Mesothelial cell of epicardium (in vitro differentiated cells): Measurements from ENCODE around the gene FOLR2. TPM values are rescaled to one million over a fixed set of nuclear protein-coding genes. Genes with fewer than 3 reads are reported as not detected.
"Not testable (repeated sequence)": the region's sequence is repeated elsewhere in the genome, so short reads cannot be mapped to it uniquely, and the experiment has no call there.

Experiments used
- DNase-seq, 2 experiments: peaks; one replicate each; pipeline ENCODE4 v3.0.0; 2021; ENCODE audit warnings: low spot score in 2 of 2; ENCODE audit not compliant: unreplicated experiment in 2 of 2
- H3K27ac Mint-ChIP-seq: 2 replicates; pipeline ENCODE4 v1.8.0; 2021; ENCODE audit warnings: mixed read lengths
- H3K27me3 Mint-ChIP-seq: 2 replicates; pipeline ENCODE4 v1.8.0; 2021; ENCODE audit warnings: low read depth, mixed read lengths
- H3K36me3 Mint-ChIP-seq: 2 replicates; pipeline ENCODE4 v1.8.0; 2021; ENCODE audit warnings: mixed read lengths
- H3K4me1 Mint-ChIP-seq: 2 replicates; pipeline ENCODE4 v1.8.0; 2021; ENCODE audit warnings: mixed read lengths
- H3K4me3 Mint-ChIP-seq: 2 replicates; pipeline ENCODE4 v1.8.0; 2021; ENCODE audit warnings: mild to moderate bottlenecking, moderate library complexity, mixed read lengths
- H3K9me3 Mint-ChIP-seq: 2 replicates; pipeline ENCODE4 v1.8.0; 2021; ENCODE audit warnings: mixed read lengths
- total RNA-seq: library from RNA; stranded (reverse); gene quantifications from 3 replicates; pipeline ENCODE4 v1.2.1, GENCODE V29; 2021
- TF ChIP-seq, protein P1 (sequence below): fragments of 200-600 bp; sonication (generic); IDR thresholded peaks from one replicate; pipeline ENCODE4 v1.5.0; 2021; ENCODE audit warnings: antibody characterized with exemption; ENCODE audit not compliant: unreplicated experiment

The FOLR2 gene
- total RNA-seq, 1 donor from 2014 or later = not detected

DNA sequence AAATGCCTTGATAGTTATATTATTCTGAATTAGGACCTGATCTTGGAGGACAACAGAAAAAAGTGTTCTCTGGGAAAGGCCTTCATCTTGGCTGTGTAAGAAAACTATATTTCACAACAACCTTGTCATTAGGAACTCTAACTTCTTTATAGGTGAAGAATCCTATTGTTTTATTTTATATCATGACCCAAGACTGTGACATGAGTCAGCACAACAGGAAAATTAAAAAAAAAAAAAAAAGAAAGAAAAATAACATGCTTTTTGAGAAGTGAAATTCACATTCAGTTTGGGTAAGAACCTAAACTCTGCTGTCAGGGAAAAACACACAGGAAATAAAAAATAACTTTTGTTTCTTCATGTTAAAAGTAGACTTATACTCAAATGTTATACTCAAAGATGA lies 11.7 kb upstream of the FOLR2 start:
- H3K4me1 Mint-ChIP-seq = no peaks in the 10 kb centered on the region
- no peaks in the 10 kb centered on the region for H3K27me3 Mint-ChIP-seq
- no peaks in the 10 kb centered on the region for H3K36me3 Mint-ChIP-seq
- no peak for DNase-seq
- H3K4me3 Mint-ChIP-seq = no peak overlapping the region
- TF ChIP-seq, protein P1, sequence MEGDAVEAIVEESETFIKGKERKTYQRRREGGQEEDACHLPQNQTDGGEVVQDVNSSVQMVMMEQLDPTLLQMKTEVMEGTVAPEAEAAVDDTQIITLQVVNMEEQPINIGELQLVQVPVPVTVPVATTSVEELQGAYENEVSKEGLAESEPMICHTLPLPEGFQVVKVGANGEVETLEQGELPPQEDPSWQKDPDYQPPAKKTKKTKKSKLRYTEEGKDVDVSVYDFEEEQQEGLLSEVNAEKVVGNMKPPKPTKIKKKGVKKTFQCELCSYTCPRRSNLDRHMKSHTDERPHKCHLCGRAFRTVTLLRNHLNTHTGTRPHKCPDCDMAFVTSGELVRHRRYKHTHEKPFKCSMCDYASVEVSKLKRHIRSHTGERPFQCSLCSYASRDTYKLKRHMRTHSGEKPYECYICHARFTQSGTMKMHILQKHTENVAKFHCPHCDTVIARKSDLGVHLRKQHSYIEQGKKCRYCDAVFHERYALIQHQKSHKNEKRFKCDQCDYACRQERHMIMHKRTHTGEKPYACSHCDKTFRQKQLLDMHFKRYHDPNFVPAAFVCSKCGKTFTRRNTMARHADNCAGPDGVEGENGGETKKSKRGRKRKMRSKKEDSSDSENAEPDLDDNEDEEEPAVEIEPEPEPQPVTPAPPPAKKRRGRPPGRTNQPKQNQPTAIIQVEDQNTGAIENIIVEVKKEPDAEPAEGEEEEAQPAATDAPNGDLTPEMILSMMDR = no peak
- H3K27ac Mint-ChIP-seq = no peak overlapping the region
- peaks cover 11% of the 10 kb centered on the region for H3K9me3 Mint-ChIP-seq

DNA sequence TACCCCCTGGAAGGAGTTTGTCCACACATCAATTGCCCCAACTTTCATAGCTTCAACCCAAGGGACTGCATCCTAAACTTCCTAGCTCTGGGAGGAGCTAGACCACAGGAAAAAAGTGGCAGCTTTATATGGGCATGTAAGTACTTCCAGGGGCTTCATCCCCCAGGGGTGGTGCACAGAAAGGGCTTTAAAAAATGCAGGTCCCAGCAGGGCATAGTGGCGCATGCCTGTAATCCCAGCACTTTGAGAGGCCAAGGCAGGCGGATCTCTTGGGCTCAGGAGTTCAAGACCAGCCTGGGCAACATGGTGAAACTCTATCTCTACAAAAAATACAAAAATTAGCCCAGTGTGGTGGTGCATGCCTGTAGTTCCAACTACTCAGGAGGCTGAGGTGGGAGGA lies 9.8 kb upstream of the FOLR2 start:
- H3K27me3 Mint-ChIP-seq, DNase-seq, H3K4me3 Mint-ChIP-seq, H3K27ac Mint-ChIP-seq, H3K36me3 Mint-ChIP-seq, H3K4me1 Mint-ChIP-seq: not testable (repeated sequence)
- H3K9me3 Mint-ChIP-seq = peaks cover 17% of the 10 kb centered on the region

DNA sequence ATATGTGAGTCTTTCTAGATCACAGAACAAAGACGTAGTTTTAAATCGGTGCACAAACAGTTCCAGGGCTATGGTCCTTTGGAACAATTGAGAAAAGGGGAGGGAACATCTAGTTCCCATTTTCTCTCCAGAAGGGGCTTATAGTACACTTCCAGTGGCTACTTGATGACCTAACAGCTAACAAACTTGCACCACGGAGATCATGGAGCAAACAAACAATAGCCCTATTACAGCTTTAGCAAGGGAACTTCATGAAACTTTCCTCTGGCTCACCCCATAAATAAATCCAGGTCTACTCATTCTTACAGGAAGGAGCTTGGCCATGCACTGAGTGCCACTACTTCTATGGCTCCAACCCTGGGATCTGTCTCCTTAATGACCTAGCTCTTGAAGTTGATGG lies 8.3 kb upstream of the FOLR2 start:
- DNase-seq = peak in 1 of 2 experiments; percentile 5
- Mint-ChIP-seq H3K9me3 (peaks cover 17% of the 10 kb centered on the region), H3K4me3 (no peak overlapping the region), H3K36me3 (no peaks in the 10 kb centered on the region), H3K4me1 (no peaks in the 10 kb centered on the region), H3K27me3 (peaks cover 8% of the 10 kb centered on the region), H3K27ac (no peak overlapping the region)
- TF ChIP-seq, protein P1 = no peak

DNA sequence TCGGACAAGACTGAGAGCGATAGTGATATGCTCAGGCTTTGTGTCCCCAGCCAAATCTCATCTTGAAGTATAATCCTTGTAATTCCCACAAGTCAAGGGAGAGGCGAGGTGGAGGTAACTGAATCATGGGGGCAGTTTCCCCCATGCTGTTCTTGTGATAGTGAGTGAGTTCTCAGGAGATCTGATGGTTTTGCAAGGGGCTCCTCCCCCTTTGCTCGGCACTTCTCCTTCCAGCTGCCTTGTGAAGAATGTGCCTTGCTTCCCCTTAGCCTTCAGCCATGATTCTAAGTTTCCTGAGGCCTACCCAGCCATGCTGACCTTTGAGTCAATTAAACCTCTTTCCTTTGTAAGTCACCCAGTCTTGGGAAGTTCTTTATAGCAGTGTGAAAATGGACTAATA lies 7.5 kb upstream of the FOLR2 start:
- TF ChIP-seq, protein P1 = no peak
- H3K27ac Mint-ChIP-seq = no peak overlapping the region
- H3K9me3 Mint-ChIP-seq = peaks cover 17% of the 10 kb centered on the region
- H3K4me1 Mint-ChIP-seq = no peaks in the 10 kb centered on the region
- no peaks in the 10 kb centered on the region for H3K36me3 Mint-ChIP-seq
- peak in 1 of 2 experiments; percentile 7 for DNase-seq
- H3K4me3 Mint-ChIP-seq = no peak overlapping the region
- H3K27me3 Mint-ChIP-seq = peaks cover 13% of the 10 kb centered on the region

DNA sequence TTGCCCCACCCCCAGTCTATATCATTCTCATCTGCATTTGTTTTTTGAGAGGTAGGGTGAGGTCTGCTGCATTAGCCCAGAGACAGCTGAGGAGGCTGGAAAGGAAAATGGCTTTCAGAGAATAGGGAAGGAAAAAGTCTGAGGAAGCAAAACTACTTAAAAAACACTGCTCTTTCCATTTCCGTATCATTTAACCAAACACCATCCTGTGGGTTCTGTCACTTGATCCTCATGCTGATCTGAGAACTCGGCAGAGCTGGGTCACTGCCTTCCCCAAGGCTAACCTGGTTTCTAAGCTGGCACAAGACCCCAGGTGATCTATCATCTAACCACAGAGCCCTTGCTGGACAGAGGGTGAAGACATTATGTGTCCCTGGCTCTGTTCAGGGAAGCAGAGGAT lies 1.2 kb downstream of the FOLR2 start:
- Mint-ChIP-seq H3K9me3 (peaks cover 3% of the 10 kb centered on the region), H3K27ac (no peak overlapping the region), H3K27me3 (peaks cover 37% of the 10 kb centered on the region), H3K36me3 (no peaks in the 10 kb centered on the region), H3K4me3 (no peak overlapping the region), H3K4me1 (peaks cover 9% of the 10 kb centered on the region)
- TF ChIP-seq, protein P1 = no peak
- DNase-seq = peak in 1 of 2 experiments; percentile 17

DNA sequence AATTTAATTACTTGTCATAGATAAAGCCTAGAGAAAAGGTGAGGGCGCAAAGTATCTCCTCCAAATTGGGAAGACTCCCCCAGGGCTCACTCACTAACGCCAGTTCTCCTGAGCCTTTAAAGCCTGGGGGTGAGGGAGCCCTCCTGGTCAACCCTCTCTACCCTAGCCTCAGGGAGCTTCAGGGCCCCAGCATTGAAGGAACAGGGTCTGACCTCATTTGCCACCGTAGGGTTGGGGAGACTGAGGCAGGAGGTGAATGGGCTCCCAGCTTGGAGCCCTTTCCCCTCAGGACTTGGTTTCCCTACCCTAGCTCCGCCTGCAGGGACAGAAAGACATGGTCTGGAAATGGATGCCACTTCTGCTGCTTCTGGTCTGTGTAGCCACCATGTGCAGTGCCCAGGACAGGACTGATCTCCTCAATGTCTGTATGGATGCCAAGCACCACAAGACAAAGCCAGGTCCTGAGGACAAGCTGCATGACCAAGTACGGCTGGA lies 1.7 kb downstream of the FOLR2 start:
- Mint-ChIP-seq H3K36me3 (no peaks in the 10 kb centered on the region), H3K4me3 (no peak overlapping the region), H3K9me3 (peaks cover 3% of the 10 kb centered on the region), H3K27ac (no peak overlapping the region), H3K27me3 (peaks cover 32% of the 10 kb centered on the region), H3K4me1 (peaks cover 11% of the 10 kb centered on the region)
- peak in 1 of 2 experiments; percentile 7 for DNase-seq
- TF ChIP-seq, protein P1 = no peak
